GM23248 (cell line): ENCODE data around the gene USP40. TPM values are rescaled to one million over a fixed set of nuclear protein-coding genes. Genes with fewer than 3 reads are reported as not detected.

Experiments
- DNase-seq: peaks from one replicate; pipeline ENCODE4 v3.0.0-alpha.2; 2015
- H2AFZ ChIP-seq: fragments of 200-600 bp; sonication (generic); 2 replicates; pipeline ENCODE4 v1.6.1; 2016; ENCODE audit warnings: antibody characterized with exemption
- H3F3A ChIP-seq: fragments of 200-600 bp; sonication (generic); 2 replicates; pipeline ENCODE4 v1.6.1; 2016; ENCODE audit warnings: mild to moderate bottlenecking, antibody characterized with exemption, mixed run types; ENCODE audit not compliant: insufficient read depth
- H3K27ac ChIP-seq: fragments of 200-600 bp; sonication (generic); 2 replicates; pipeline ENCODE4 v1.5.1; 2016; ENCODE audit warnings: mild to moderate bottlenecking
- H3K27me3 ChIP-seq: fragments of 200-600 bp; sonication (generic); replicated peaks from 2 replicates; pipeline ENCODE4 v1.6.1; 2016; ENCODE audit warnings: mild to moderate bottlenecking; ENCODE audit not compliant: insufficient read depth
- H3K36me3 ChIP-seq: fragments of 200-600 bp; sonication (generic); 2 replicates; pipeline ENCODE4 v1.6.1; 2016; ENCODE audit warnings: low read depth, mild to moderate bottlenecking
- H3K4me1 ChIP-seq: fragments of 200-600 bp; sonication (generic); 2 replicates; pipeline ENCODE4 v1.6.1; 2016; ENCODE audit warnings: mild to moderate bottlenecking; ENCODE audit not compliant: insufficient read depth
- H3K4me2 ChIP-seq: fragments of 200-600 bp; sonication (generic); one replicate; pipeline ENCODE4 v1.6.1; 2016; ENCODE audit warnings: mild to moderate bottlenecking; ENCODE audit not compliant: unreplicated experiment
- H3K4me3 ChIP-seq: fragments of 200-600 bp; sonication (generic); 2 replicates; pipeline ENCODE4 v1.5.1; 2016; ENCODE audit warnings: mild to moderate bottlenecking
- H3K79me2 ChIP-seq: fragments of 200-600 bp; sonication (generic); 2 replicates; pipeline ENCODE4 v1.6.1; 2016; ENCODE audit warnings: mild to moderate bottlenecking; ENCODE audit not compliant: insufficient read depth
- H3K9ac ChIP-seq: fragments of 200-600 bp; sonication (generic); 2 replicates; pipeline ENCODE4 v1.6.1; 2016; ENCODE audit warnings: mild to moderate bottlenecking
- H3K9me2 ChIP-seq: fragments of 200-600 bp; sonication (generic); 2 replicates; pipeline ENCODE4 v1.6.1; 2016; ENCODE audit warnings: mixed run types, mild to moderate bottlenecking, moderate library complexity; ENCODE audit not compliant: insufficient read depth
- H3K9me3 ChIP-seq: fragments of 200-600 bp; sonication (generic); one replicate; pipeline ENCODE4 v1.6.1; 2017; ENCODE audit warnings: low read depth
- H4K20me1 ChIP-seq: fragments of 200-600 bp; sonication (generic); 2 replicates; pipeline ENCODE4 v1.6.0; 2016; ENCODE audit not compliant: insufficient read depth
- EZH2 ChIP-seq: fragments of 200-600 bp; sonication (generic); IDR thresholded peaks from 2 replicates; pipeline ENCODE4 v1.6.1; 2018; ENCODE audit warnings: antibody characterized with exemption, mild to moderate bottlenecking; ENCODE audit not compliant: insufficient read depth, poor library complexity, severe bottlenecking
- EZH2phosphoT487 ChIP-seq: fragments of 200-600 bp; sonication (generic); IDR thresholded peaks from 2 replicates; pipeline ENCODE4 v1.6.1; 2018; ENCODE audit warnings: antibody characterized with exemption, moderate library complexity, mild to moderate bottlenecking, low read depth; ENCODE audit not compliant: insufficient read depth
- WGBS, 2 experiments: methylation state at CpG; one replicate each; pipeline ENCODE4 v1.1.6; 2015 to 2017; ENCODE audit warnings: low lambda C conversion rate in 2 of 2, low coverage in 1 of 2; ENCODE audit errors: missing lambda C conversion rate in 2 of 2; 5-methylcytosine and 5-hydroxymethylcytosine counted together
- in situ Hi-C: fragments of 300-500 bp; cut with MboI; formaldehyde crosslinking; loops from 2 replicates; pipeline ENCODE4 v1.15.0; 2020
- polyA plus RNA-seq: library from polyadenylated mRNA; unstranded; fragments of >200 nt; fragmentation: Nextera tagmentation; extraction: Ambion mirVana; gene quantifications from 2 replicates; pipeline ENCODE4 v1.2.1, GENCODE V29; 2016
- total RNA-seq: library from RNA; depleted of rRNA; stranded (reverse); fragments of >200 nt; shearing (Covaris generic); gene quantifications from 2 replicates; pipeline ENCODE4 v1.2.3, GENCODE V29; 2014

The USP40 gene
- total and polyA plus RNA-seq, 2 experiments from 2014 or later = 25.1 to 31.0 TPM

GRCh38 chr2:233443511-233444183 lies 122.9 kb downstream of the USP40 start:
- H3K36me3 ChIP-seq = no peaks in the 10 kb centered on the region
- no peaks in the 10 kb centered on the region for H3K4me1 ChIP-seq
- no peaks in the 10 kb centered on the region for H3K9me2 ChIP-seq
- DNase-seq = peak; percentile 91
- 52 to 58% methylated on average over 18 of the region's 18 CpGs for WGBS, 2 experiments
- no peaks in the 10 kb centered on the region for H3K9me3 ChIP-seq
- no peaks in the 10 kb centered on the region for H3K27me3 ChIP-seq
- H3K4me3 ChIP-seq = no peak overlapping the region
- no peak for TF ChIP-seq EZH2
- TF ChIP-seq EZH2phosphoT487 = no peak
- H3K27ac ChIP-seq = no peak overlapping the region
- in situ Hi-C loops = no loop called here
- H4K20me1 ChIP-seq = no peaks in the 10 kb centered on the region
- H3K4me2 ChIP-seq = no peak overlapping the region
- H3K79me2 ChIP-seq = no peaks in the 10 kb centered on the region
- H2AFZ ChIP-seq = no peak overlapping the region
- no peaks in the 10 kb centered on the region for H3F3A ChIP-seq
- no peak overlapping the region for H3K9ac ChIP-seq

DNA sequence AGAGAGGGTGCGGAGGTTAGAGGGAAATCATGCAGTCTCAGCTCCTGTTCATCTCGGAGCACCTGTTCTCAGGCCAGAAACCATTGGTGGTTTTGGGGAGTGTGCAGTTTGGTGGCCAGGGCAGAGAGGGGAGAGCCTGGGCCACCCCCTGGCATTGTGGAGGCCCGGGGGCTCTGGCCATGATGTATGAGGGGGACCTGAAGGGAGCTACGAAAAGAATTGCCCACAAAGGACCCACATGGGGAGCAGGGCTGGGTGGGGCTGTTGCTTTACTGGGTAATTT lies 124.6 kb downstream of the USP40 start:
- Histone ChIP-seq H3K4me1 (no peaks in the 10 kb centered on the region), H3F3A (no peaks in the 10 kb centered on the region)

DNA sequence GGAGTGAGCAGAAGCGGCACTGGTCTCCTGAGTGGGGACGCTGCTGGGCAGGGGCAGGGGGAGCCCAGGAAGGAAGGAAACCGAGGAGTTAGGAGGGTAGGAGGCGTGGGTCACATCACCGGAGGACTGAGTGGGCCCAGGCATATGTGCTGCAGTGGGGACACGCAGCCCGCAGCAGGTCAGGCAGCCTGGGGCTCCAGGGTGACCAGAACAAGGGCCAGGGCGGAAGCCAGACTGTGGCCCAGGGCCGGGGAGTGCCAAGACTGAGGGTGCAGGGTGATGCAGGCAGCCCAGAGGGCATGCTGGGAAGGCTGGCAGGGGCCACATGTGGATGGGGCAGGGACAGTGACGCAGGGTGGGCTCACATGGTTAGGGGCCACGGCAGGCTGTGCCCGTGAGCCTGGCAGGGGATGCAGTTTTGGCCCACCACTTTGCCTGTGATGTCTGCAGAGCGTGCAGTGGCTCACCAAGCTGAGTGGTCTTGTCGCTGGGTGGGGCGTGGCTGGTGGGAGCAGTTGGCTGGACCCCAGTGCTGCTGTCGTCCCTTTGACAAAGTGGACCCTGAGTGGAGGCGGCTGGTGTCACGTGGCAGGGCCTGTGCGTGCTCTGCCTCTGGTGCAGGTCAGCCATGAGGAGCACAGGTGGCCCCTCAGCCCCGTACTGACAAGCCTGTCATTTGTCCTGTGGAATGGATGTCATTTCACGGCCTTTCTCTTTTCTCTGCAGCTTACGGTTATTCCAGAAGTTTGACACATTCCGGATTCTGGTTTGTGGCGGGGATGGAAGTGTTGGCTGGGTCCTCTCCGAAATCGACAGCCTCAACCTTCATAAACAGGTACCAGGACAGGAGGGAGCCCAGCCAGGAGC lies 125.2 kb downstream of the USP40 start:
- Histone ChIP-seq H3K27ac (no peak overlapping the region), H2AFZ (no peak overlapping the region), H3F3A (no peaks in the 10 kb centered on the region), H3K27me3 (no peaks in the 10 kb centered on the region), H4K20me1 (no peaks in the 10 kb centered on the region), H3K9ac (no peak overlapping the region), H3K4me1 (no peaks in the 10 kb centered on the region), H3K4me3 (no peak overlapping the region), H3K36me3 (no peaks in the 10 kb centered on the region), H3K4me2 (no peak overlapping the region), H3K79me2 (no peaks in the 10 kb centered on the region), H3K9me3 (no peaks in the 10 kb centered on the region), H3K9me2 (no peaks in the 10 kb centered on the region)
- in situ Hi-C loops = no loop called here
- no peak for DNase-seq
- TF ChIP-seq EZH2 = no peak
- TF ChIP-seq EZH2phosphoT487 = no peak
- WGBS, 2 experiments = 92 to 96% methylated on average over 23 to 24 of the region's 26 CpGs

More for the DNA sequence above, 124.6 kb downstream of the USP40 start:
- in situ Hi-C loops = no loop called here
- Histone ChIP-seq H4K20me1 (no peaks in the 10 kb centered on the region), H3K4me3 (no peak overlapping the region), H3K79me2 (no peaks in the 10 kb centered on the region), H3K27me3 (no peaks in the 10 kb centered on the region), H3K36me3 (no peaks in the 10 kb centered on the region), H3K27ac (no peak overlapping the region), H3K9me3 (no peaks in the 10 kb centered on the region), H3K4me2 (no peak overlapping the region), H2AFZ (no peak overlapping the region), H3K9ac (no peak overlapping the region), H3K9me2 (no peaks in the 10 kb centered on the region)
- 82 to 83% methylated on average over 4 of the region's 4 CpGs for WGBS, 2 experiments
- DNase-seq = no peak
- TF ChIP-seq EZH2phosphoT487 (no peak), EZH2 (no peak)

DNA sequence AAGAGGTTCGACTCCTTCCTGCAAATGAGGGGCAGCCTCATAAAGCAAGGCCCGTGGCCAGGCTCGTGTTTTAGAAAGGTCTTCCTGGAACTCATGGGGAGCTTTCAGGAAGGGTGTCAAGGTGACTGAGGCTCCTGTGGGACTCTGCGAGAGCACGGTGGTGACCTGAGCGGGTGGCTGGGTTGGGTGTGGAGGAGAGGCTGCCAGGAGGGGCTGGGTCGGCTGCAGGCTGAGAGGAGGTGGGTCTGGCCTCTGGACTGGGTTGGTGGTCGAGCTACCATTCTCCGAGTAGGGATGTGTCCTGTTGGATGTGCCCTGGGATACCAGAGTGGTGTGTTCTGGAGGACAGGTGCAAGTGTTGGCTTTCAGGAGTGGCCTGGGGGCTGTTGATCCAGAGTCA lies 125.9 kb downstream of the USP40 start:
- H3K79me2 ChIP-seq = no peaks in the 10 kb centered on the region

More for the DNA sequence above, 125.9 kb downstream of the USP40 start:
- Histone ChIP-seq H4K20me1 (no peaks in the 10 kb centered on the region), H3K4me3 (no peak overlapping the region), H3K9me3 (no peaks in the 10 kb centered on the region), H3K4me1 (no peaks in the 10 kb centered on the region), H3K9ac (no peak overlapping the region), H3K27ac (no peak overlapping the region), H3K4me2 (no peak overlapping the region), H3K36me3 (no peaks in the 10 kb centered on the region), H3F3A (no peaks in the 10 kb centered on the region), H3K27me3 (no peaks in the 10 kb centered on the region), H3K9me2 (no peaks in the 10 kb centered on the region), H2AFZ (no peak overlapping the region)
- in situ Hi-C loops = no loop called here
- TF ChIP-seq EZH2phosphoT487 (no peak), EZH2 (no peak)
- 94 to 99% methylated on average over 8 to 9 of the region's 9 CpGs for WGBS, 2 experiments
- no peak for DNase-seq
